ENCODE measurements around the gene TP53.
"Not testable (repeated sequence)": the region's sequence is repeated elsewhere in the genome, so short reads cannot be mapped to it uniquely, and the experiment has no call there.

TP53 gene

DNA sequence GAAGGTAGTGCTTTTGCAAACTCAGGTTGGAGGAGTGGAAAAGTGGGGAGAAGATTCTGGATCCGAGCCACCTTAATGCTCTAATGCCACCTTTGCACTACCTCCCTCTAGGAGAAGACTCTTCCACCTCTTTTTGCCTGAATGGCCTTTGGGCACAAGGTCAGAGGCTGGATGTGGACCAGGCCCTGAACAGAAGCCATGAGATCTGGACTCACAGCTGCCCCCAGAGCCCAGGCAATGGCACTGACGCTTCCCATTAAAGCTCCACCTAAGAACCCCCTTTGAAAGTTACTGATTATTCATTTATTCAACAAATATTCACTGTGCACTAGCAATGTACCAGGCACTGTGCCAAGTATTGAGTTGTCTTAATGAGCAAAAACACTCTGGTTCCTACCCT, 54.2 kb downstream of the TP53 start:
- no peaks in the 10 kb centered on the region for H3K9me3 ChIP-seq (ENCODE audit: control insufficient read depth, insufficient read depth, low read length)
- H3K36me3 ChIP-seq (ENCODE audit: control insufficient read depth, insufficient read depth, low read length), result no peaks in the 10 kb centered on the region
- peaks cover 9% of the 10 kb centered on the region for H3K4me1 ChIP-seq (ENCODE audit: control insufficient read depth, insufficient read depth, low read length)
- H3K27me3 ChIP-seq (ENCODE audit: control insufficient read depth, insufficient read depth, low read length), result no peaks in the 10 kb centered on the region
- no peak overlapping the region for H3K4me3 ChIP-seq (ENCODE audit: low read depth, low read length)
- H3K9ac ChIP-seq (ENCODE audit: low read depth, low read length), result no peak overlapping the region

DNA sequence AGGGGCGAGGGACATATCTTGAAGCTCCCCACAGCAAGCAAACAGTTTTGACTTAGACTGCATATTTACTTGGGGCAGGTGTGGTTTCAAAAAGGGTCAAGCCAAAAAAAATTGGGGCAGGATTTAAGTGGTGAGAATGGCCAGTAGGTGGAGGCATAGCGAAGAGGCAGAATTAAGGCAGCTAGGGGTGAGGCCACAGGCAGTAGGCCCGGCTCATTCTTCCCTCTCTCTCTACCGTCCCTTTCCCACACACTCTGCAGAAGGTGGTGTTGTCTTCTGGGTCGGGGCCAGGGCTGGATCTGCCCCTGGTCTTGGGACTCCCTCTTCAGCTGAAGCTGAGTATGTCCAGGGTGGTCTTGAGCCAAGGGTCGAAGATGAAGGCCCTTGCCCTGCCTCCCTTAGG, 54.8 kb downstream of the TP53 start:
- Histone ChIP-seq H3K27me3 (ENCODE audit: control insufficient read depth, insufficient read depth, low read length) (no peaks in the 10 kb centered on the region), H3K36me3 (ENCODE audit: control insufficient read depth, insufficient read depth, low read length) (no peaks in the 10 kb centered on the region), H3K4me3 (ENCODE audit: low read depth, low read length) (no peak overlapping the region), H3K4me1 (ENCODE audit: control insufficient read depth, insufficient read depth, low read length) (peaks cover 9% of the 10 kb centered on the region), H3K9me3 (ENCODE audit: control insufficient read depth, insufficient read depth, low read length) (no peaks in the 10 kb centered on the region), H3K9ac (ENCODE audit: low read depth, low read length) (no peak overlapping the region)

DNA sequence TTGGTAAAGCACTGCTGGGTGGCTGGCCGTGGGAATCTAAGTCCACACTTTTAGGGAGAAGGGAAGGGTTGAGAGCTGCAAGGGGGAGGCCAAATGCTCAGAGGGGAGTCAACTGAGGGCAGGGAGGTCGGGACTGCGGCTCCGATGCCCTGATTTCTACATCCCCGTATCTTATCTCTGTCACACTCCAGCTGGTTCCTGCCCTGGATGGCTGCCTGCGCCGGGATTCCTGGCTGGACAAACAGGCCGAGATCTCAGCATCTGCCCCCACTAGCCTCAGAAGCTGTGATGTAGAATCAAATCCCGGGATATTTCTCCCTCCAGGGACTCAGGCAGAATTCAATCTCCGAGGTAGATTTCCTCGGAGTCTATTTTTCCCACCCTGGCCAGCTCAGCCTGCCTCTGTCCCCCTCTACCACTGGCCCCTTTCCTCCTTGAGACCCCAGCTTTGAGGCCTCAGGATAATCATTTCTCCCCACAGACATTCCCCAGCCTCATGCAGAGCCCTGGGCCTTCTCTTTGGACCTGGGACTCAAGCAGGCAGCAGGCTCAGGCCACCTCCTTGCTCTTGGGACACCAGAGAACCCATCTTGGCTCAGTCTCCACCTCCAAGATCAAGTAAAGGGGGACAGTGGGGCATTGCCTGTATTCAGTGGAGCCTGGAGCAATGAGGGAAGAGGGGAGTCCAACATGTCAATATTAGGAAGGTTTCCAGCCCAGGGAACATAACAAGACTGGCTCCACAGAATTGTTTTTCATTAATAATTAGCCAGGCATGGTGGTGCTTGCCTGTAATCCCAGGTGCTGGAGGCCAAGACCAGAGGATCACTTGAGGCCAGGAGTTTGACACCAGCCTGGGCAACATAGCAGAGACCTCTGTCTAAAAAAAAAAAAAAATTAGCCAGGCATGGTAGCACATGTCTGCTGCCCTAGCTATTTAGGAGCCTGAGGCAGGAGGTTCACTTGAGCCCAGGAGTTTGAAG, 55.6 kb downstream of the TP53 start:
- Histone ChIP-seq H3K27me3 (ENCODE audit: control insufficient read depth, insufficient read depth, low read length) (no peaks in the 10 kb centered on the region), H3K4me3 (ENCODE audit: low read depth, low read length) (no peak overlapping the region), H3K4me1 (ENCODE audit: control insufficient read depth, insufficient read depth, low read length) (peaks cover 10% of the 10 kb centered on the region), H3K9ac (ENCODE audit: low read depth, low read length) (no peak overlapping the region), H3K36me3 (ENCODE audit: control insufficient read depth, insufficient read depth, low read length) (no peaks in the 10 kb centered on the region), H3K9me3 (ENCODE audit: control insufficient read depth, insufficient read depth, low read length) (no peaks in the 10 kb centered on the region)

DNA sequence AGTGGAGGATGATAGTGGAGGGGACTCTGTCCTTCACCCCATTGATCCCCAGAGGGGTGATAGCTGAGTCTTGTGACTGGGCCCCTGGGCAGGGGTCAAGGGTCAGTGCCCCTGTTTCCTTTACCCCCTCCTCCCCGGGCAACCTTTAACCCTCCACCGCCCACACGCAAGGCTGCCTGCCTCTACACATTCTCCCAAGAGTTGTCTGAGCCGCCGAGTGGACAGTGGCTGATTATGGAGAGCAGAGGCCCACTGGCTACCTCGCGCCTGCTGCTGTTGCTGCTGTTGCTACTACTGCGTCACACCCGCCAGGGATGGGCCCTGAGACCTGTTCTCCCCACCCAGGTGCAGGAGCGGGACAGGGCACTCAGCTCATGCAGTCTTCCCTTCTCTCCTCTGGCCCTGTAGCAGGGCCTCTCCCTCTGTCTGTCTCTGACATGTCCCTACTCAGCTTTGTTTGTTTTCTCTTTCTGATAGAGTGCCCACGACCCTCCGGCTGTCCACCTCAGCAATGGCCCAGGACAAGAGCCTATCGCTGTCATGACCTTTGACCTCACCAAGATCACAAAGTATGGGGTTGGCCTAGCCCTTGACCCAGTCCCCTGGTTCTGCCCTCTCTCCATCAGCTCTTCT, 57.2 kb downstream of the TP53 start, which contains the start of gene SHBG:
TSS of gene SHBG (plus strand) at position 197 of the 633 bp plus-strand sequence. CDS start at position 235, 38 bp downstream.
- no peaks in the 10 kb centered on the region for H3K9me3 ChIP-seq (ENCODE audit: control insufficient read depth, insufficient read depth, low read length)
- peaks cover 6% of the 10 kb centered on the region for H3K36me3 ChIP-seq (ENCODE audit: control insufficient read depth, insufficient read depth, low read length)
- peaks cover 7% of the 10 kb centered on the region for H3K4me1 ChIP-seq (ENCODE audit: control insufficient read depth, insufficient read depth, low read length)
- no peaks in the 10 kb centered on the region for H3K27me3 ChIP-seq (ENCODE audit: control insufficient read depth, insufficient read depth, low read length)
- H3K9ac ChIP-seq (ENCODE audit: low read depth, low read length), result no peak within 1 kb of the TSS
- H3K4me3 ChIP-seq (ENCODE audit: low read depth, low read length), result no peak within 1 kb of the TSS

DNA sequence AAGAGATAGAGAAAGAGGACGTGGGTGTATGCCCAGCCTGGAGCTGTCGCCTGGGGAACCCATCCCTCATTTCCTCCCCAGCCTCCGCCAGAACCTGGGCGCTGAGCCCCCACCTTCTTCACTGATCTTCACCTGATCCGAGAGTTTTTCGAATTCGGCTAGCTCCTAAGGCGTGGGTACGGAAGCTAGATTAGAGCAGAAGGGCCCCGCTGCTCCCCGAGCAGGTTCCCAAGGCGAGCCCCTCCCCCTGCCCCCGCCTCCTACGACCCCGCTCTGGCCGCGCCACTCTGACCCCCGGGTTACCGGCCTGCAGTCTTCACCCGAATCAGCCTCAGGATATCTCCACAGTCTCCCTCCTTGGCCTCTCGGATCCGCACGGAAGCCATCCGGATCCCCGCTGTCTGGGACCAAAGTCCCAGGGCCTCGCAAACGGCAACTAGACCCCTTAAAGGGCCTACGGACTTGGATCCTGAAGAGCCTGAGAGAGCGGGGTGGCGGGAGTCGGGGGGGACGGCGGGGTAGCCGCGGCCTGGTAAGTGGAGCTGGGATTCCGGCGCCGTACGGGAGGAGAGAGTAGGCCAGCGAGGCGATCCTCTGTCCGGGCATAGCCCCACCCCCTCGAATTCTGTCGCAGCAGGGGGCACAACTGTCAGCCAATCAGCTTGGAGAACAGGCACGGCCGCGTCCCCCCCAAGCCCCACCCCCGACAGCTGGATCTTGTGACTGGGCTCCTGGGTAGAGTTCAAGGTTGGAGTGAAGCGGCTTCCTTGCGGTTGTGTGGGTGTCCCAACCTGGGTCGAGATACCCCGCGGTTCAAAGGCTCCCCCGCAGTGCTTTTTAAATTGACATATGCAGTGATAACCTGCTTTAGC, 59.8 kb downstream of the TP53 start, which contains the start of gene SAT2:
TSS of gene SAT2 (minus strand) at position 572 of the 872 bp plus-strand sequence. CDS start at position 386, 186 bp downstream.
- Histone ChIP-seq H3K36me3 (ENCODE audit: control insufficient read depth, insufficient read depth, low read length) (peaks cover 6% of the 10 kb centered on the region), H3K4me3 (ENCODE audit: low read depth, low read length) (peak within 1 kb of the TSS; percentile 91), H3K9ac (ENCODE audit: low read depth, low read length) (peak within 1 kb of the TSS; percentile 88), H3K9me3 (ENCODE audit: control insufficient read depth, insufficient read depth, low read length) (no peaks in the 10 kb centered on the region), H3K27me3 (ENCODE audit: control insufficient read depth, insufficient read depth, low read length) (no peaks in the 10 kb centered on the region), H3K4me1 (ENCODE audit: control insufficient read depth, insufficient read depth, low read length) (peaks cover 4% of the 10 kb centered on the region)

DNA sequence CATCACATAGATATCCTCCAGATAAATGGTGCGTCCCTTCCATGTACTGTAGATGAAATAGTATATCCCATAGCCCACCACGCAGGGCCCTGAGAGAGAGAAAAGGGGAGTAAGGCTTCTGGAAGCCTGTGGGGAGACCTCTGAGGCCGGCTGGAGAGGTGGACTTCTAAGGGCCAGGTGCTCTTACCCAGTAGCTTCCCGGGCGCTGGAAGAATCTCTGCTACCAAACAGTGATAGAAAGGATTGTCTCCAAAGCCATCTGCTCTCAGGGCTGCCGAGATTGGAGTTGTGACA, 60.4 kb downstream of the TP53 start:
- Histone ChIP-seq H3K9me3 (ENCODE audit: control insufficient read depth, insufficient read depth, low read length) (no peaks in the 10 kb centered on the region), H3K27me3 (ENCODE audit: control insufficient read depth, insufficient read depth, low read length) (no peaks in the 10 kb centered on the region), H3K4me3 (ENCODE audit: low read depth, low read length) (peak overlapping the region; percentile 91), H3K4me1 (ENCODE audit: control insufficient read depth, insufficient read depth, low read length) (peaks cover 4% of the 10 kb centered on the region), H3K9ac (ENCODE audit: low read depth, low read length) (peak overlapping the region; percentile 88), H3K36me3 (ENCODE audit: control insufficient read depth, insufficient read depth, low read length) (peaks cover 6% of the 10 kb centered on the region)

DNA sequence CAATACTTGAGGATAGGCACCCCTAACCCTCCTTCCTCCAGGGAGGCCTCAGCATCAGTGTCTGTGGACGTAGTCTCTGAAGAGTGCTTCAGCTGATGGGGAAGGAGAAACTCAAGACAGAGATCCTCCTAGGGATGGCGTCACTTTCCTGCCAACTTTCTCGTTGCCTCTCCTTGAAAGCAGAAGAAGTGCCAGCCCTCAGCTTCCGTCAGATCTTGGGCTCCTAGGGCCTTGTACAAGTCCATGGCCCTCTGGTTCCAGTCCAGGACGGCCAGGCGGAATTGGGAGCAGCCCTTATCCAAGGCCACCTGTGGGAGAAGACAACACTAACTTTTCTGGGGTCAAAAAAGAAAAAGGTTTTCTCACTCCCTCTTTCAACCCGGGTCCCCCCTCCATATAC, 61.0 kb downstream of the TP53 start:
- no peaks in the 10 kb centered on the region for H3K27me3 ChIP-seq (ENCODE audit: control insufficient read depth, insufficient read depth, low read length)
- peaks cover 6% of the 10 kb centered on the region for H3K36me3 ChIP-seq (ENCODE audit: control insufficient read depth, insufficient read depth, low read length)
- H3K4me1 ChIP-seq (ENCODE audit: control insufficient read depth, insufficient read depth, low read length), result peaks cover 4% of the 10 kb centered on the region
- peak overlapping the region; percentile 88 for H3K9ac ChIP-seq (ENCODE audit: low read depth, low read length)
- H3K9me3 ChIP-seq (ENCODE audit: control insufficient read depth, insufficient read depth, low read length), result no peaks in the 10 kb centered on the region
- peak overlapping the region; percentile 91 for H3K4me3 ChIP-seq (ENCODE audit: low read depth, low read length)

DNA sequence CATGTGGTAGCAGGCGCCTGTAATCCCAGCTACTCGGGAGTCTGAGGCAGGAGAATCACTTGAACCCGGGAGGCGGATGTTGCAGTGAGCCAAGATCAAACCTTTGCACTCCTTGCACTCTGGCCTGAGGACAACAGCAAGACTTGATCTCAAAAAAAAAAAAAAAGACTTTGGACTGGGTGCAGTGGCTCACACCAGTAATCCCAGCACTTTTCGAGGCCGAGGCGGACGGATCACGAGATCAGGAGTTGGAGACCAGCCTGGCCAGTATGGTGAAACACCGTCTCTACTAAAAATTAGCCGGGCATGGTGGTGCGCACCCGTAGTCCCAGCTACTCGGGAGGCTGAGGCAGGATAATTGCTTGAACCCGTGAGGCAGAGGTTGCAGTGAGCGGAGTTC, 61.5 kb downstream of the TP53 start:
- H3K27me3 ChIP-seq (ENCODE audit: control insufficient read depth, insufficient read depth, low read length); H3K9ac ChIP-seq (ENCODE audit: low read depth, low read length); H3K4me3 ChIP-seq (ENCODE audit: low read depth, low read length): not testable (repeated sequence)

DNA sequence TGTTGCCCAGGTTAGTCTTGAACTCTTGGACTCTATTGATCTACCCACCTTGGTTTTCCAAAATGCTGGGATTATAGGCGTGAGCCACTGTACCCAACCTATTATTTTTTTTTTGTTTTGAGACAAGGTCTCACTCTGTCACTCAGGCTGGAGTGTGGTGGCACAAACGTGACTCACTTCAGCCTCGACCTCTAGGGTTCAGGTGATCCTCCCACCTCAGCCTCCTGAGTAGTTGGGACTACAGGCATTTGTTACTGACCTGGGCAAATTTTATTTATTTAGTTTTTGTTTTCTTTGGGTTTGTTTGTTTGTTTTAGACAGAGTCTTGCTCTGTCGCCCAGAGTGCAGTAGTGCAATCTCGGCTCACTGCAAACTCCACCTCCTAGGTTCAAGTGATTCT, 63.6 kb downstream of the TP53 start:
- H3K4me1 ChIP-seq (ENCODE audit: control insufficient read depth, insufficient read depth, low read length), result peaks cover 4% of the 10 kb centered on the region
- no peak overlapping the region for H3K9ac ChIP-seq (ENCODE audit: low read depth, low read length)
- H3K36me3 ChIP-seq (ENCODE audit: control insufficient read depth, insufficient read depth, low read length), result peaks cover 6% of the 10 kb centered on the region
- no peaks in the 10 kb centered on the region for H3K9me3 ChIP-seq (ENCODE audit: control insufficient read depth, insufficient read depth, low read length)
- H3K4me3 ChIP-seq (ENCODE audit: low read depth, low read length), result no peak overlapping the region
- H3K27me3 ChIP-seq (ENCODE audit: control insufficient read depth, insufficient read depth, low read length), result no peaks in the 10 kb centered on the region

More for the DNA sequence above, 61.5 kb downstream of the TP53 start:
- H3K36me3 ChIP-seq (ENCODE audit: control insufficient read depth, insufficient read depth, low read length); H3K9me3 ChIP-seq (ENCODE audit: control insufficient read depth, insufficient read depth, low read length); H3K4me1 ChIP-seq (ENCODE audit: control insufficient read depth, insufficient read depth, low read length): not testable (repeated sequence)

DNA sequence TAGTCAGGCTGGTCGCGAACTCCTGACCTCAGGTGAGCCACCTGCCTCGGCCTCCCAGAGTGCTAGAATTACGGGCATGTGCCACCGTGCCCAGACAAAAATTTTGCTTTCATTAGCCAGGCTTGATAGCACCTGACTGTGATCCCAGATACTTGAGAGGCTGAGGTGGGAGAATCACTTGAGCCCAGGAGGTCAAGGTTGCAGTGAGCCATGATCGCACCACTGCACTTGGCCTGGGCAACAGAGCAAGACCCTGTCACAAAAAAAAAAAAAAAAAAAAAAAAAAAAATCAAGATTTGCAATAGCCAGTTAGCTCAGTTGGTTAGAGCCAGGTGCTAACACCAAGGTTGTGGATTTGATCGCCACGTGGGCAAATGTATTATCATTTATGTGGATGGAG, 66.5 kb downstream of the TP53 start:
- Histone ChIP-seq H3K27me3 (ENCODE audit: control insufficient read depth, insufficient read depth, low read length) (no peaks in the 10 kb centered on the region), H3K4me3 (ENCODE audit: low read depth, low read length) (no peak overlapping the region), H3K9me3 (ENCODE audit: control insufficient read depth, insufficient read depth, low read length) (no peaks in the 10 kb centered on the region), H3K4me1 (ENCODE audit: control insufficient read depth, insufficient read depth, low read length) (no peaks in the 10 kb centered on the region), H3K9ac (ENCODE audit: low read depth, low read length) (no peak overlapping the region), H3K36me3 (ENCODE audit: control insufficient read depth, insufficient read depth, low read length) (peaks cover under 1% of the 10 kb centered on the region)

DNA sequence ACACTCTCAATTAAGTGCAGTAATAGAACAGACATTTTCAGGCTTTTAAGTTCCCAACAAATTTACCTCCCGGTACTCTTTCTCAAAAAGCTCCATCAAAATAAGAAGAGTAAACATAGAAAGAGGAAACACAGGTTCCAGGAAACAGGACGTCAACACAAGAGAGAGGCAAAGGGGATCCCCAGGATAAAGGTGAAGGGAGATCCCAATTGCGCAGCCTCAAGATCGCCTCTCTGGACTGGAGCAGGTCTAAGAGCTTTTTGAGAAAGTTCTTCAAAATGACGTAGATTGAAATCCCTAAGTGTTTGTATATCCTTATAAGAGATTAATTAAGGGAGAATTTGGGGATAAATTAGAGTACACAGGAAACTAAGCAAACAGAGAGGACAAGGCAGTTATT, 68.7 kb downstream of the TP53 start:
- Histone ChIP-seq H3K36me3 (ENCODE audit: control insufficient read depth, insufficient read depth, low read length) (no peaks in the 10 kb centered on the region), H3K4me1 (ENCODE audit: control insufficient read depth, insufficient read depth, low read length) (peaks cover 2% of the 10 kb centered on the region), H3K9ac (ENCODE audit: low read depth, low read length) (no peak overlapping the region), H3K4me3 (ENCODE audit: low read depth, low read length) (no peak overlapping the region), H3K9me3 (ENCODE audit: control insufficient read depth, insufficient read depth, low read length) (no peaks in the 10 kb centered on the region), H3K27me3 (ENCODE audit: control insufficient read depth, insufficient read depth, low read length) (no peaks in the 10 kb centered on the region)
